NOMO-1 (cell line): ENCODE measurements around the gene TKTL1.
A peak's percentile ranks its signal among the peaks of the same experiment; 100 is the strongest.

Experiments used
- DNase-seq, 2 experiments: peaks; one replicate each; lab custom pipeline; 2025; ENCODE audit not compliant: unreplicated experiment in 2 of 2; lab: John Stamatoyannopoulos, UW

TKTL1 gene

DNA sequence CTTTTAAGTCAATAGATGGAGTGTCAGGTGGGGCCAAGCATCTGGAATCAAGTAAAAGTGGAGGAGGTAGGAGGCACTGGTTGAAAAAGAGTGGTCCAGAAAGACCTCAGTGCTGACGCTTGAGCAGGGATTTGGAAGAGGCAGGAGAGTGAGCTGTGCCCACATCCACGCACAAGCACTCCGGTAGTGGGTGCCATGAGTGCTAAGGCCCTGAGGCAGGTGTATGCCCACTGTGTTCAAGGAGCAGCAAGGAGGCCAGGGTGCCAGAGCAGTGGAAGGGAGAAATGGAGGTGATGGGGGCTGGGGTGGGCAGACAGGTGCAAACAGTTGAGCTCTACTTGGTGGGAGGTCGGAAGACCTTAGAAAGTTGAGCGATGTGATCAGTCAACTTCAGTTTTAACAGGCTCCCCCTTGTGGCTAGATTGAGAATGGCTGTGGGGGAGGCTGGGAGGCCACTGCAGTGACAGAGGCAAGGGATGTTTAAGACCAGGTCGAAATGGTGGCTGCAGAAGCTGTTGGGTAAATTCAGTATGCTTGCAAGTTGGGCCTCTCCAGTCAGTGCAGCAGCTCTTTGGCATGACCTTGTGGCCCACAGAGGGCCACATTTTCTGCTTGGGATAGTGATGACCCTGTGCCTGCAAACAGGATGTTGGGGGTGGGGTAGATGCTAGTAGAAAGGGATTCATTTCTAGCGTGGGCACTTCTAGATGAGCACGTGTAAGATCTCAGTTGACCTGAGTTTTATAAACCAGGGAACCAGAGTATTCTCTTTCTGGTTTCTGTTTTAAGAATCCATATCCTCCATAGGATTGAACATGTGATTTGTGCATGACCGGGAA lies 12.7 kb downstream of the TKTL1 start:
- peak; percentile 25 to 40 for DNase-seq

DNA sequence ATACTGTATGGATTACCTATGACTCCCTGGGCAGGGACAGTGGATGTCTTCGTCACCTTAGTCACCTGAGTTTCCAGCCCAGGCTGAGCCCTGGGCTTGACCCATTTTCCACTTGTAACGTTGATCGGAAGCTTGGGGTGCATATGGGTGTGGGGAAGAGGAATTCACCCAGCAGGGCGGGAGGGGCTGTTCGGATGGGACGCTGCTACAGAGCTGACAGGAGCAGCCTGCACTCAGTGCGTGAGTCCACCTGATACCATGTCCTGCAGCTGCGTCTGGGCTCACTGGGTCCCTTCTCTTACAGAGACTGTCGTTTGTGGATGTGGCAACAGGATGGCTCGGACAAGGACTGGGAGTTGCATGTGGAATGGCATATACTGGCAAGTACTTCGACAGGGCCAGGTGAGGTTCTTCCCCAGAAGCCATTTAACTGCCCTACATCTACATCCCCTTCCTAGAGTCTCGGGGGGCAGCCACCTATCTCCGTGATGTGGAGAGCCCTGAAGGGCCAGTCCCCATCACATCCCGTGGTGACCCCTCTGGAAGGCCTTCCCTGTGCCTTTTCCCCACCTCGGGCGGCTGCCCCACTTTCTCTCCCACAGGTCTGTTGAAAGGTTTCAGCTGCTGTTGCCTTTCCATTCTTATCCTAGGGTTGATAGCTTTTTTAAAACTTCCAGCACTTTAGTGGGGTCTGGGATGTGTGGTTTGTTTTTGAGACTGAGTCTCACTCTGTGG lies 13.6 kb downstream of the TKTL1 start:
- no peak for DNase-seq

DNA sequence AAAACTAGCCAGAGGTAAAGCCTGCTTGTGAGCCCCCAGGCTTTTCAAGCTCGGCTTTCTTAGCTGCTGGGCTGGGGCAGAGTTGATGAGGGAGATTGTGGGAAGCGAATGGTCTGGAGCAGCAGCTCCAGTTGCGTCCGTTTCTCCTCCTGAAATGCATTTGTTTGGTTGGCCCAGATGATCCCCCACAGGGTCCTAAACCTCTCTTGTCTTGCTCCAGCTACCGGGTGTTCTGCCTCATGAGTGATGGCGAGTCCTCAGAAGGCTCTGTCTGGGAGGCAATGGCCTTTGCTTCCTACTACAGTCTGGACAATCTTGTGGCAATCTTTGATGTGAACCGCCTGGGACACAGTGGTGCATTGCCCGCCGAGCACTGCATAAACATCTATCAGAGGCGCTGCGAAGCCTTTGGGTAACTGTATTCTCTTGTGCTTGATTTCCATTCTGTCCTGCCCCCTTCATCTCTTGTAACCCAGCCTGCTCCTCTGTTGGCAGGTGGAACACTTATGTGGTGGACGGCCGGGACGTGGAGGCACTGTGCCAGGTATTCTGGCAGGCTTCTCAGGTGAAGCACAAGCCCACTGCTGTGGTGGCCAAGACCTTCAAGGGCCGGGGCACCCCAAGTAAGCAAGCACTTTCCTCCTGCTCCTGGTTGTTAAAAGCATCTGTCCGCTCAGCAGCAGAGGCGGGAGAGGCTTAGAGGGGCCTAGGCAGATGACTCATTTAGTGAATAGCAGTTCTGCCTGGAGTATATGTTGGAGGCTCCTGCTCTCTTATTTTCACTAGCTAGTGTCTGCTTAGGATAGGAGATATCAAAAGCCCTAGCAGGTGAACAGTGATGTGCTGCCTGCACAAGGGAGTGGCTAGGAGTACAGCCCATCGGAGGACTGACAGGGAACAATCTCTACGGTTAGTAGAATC lies 15.3 kb downstream of the TKTL1 start:
- no peak for DNase-seq

- no peak for DNase-seq
These were observed 16.5 kb downstream of the TKTL1 start for GRCh38 chrX:154312116-154312515.

- DNase-seq = no peak
These were observed 17.6 kb downstream of the TKTL1 start for GRCh38 chrX:154313147-154313546.

GRCh38 chrX:154315416-154315815 lies 19.8 kb downstream of the TKTL1 start:
- no peak for DNase-seq

DNA sequence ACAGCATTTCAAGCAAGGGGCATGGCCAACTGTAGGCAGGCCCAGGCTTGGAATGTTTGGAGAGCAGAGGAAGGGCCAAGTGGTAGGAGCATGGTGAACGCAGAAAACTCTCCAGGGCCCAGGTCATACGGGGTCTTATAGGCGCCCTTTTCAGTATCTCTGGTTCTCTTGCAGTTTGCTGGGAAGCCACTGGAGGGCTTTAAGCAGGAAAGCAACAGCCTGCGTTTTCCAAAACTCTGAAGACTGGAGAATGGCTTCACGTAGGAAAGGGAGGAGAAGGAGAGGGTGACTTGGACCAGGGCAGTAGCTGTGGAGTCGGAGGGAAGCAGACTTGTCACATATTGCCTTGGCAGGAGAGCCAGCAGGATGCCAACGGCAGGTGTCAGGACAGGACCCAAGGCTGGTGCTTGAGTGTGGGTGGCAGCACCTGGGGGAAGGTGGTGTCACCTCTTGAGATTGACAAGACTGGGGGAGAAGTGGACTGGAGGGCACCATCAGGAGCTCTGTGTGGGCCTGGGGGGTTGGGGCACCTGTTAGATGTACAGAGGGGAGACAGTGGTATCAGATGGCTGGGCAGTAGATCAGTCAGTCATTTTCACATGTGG lies 21.9 kb downstream of the TKTL1 start:
- DNase-seq = no peak

DNA sequence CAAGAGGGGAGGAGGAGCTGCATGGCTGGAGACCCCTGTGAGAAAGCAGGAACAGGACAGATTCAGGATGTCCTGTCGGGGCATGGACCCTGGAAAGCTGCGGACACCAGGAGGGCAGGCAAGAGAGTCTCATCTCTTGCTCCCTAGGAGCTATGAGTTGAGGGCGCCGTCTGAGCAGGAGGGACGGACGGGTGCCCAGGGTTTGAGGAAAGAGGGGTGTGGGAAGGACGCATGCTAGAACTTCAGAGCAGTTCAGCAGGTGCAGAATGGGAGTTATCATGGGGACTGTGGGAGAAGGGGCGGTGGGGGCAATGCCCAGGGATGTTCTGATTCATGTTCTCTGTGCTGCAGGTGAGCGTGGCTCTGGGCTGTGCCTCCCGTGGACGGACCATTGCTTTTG lies 24.8 kb downstream of the TKTL1 start:
- DNase-seq = no peak

DNA sequence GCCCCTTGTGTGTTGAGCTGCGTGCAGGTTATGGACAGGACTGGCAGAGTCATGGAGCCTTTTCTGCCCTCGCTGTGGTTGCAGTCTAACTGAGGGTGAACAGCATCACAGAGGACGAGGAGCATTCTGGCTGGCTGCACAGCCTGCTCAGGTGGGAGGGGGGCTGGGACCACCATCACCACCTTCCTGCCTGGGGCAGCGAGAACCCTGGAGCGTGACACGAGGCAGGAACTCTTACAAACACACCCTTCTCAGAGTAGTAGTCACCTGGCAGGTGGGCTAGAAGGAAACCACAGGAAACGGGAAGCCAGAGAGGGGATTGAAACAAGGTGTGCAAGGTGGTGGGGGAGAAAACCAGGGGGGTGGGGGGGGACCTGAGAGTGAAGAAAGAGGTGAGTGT lies 25.6 kb downstream of the TKTL1 start:
- DNase-seq = no peak

DNA sequence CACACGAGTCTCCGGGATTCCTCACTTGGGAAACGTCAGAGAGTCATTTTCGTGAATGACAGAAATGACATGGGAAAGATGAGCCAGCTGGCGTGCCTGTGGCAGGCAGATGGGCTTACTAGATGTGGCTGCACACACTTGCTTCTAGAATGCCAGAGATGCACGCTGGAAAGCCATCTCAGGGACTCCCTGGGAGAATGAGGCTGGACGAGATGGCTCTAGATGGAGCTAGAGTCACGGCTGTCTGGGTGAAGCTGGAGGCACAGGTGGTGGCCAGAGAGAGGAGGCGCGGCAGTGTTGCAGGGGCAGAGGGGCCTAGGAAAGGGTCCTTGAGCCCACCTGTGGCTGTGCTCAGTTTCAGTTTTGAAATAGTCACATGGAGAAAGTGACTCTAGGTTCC lies 26.0 kb downstream of the TKTL1 start:
- DNase-seq = no peak

- no peak for DNase-seq
These were observed 27.3 kb downstream of the TKTL1 start for GRCh38 chrX:154322890-154323289.

DNA sequence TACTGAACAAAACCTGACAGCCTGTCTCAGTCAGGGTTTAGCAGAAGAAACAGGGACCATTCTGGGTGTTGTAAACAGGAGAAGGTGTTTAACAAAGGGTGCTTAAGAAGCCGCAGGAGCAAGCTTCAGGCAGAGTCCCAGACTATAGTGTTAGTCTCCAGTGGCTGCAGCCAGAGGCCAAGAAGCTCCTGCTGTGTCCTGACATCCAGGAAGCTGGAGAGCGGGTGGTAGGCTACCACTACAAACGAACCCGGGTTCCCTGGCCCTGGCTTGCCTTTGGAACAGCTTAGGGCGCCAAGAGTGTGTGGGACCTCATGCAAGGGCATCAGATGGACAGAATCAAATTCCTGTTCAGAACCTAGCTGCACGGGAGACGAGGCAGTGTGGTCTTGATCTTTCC lies 27.9 kb downstream of the TKTL1 start:
- no peak for DNase-seq

DNA sequence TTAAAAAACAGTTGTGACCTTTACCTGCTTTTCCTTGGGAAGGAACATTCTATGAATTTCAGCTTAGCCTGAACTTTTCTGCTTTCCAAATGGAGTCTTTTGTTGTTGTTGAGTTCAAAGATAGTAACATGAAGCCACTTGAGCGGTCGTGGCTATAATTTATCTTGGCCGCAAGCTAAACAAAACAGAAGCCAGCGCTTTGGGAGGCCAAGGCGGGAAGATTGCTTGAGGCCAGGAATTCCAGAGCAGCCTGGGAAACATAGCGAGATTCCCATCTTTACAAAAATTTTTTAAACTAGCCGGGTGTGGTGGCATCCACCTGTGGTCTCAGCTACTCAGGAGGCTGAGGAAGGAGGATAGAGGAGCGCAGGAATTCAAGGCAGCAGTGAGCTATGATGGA lies 29.9 kb downstream of the TKTL1 start:
- DNase-seq = no peak

GRCh38 chrX:154327038-154327820 lies 31.6 kb downstream of the TKTL1 start:
- DNase-seq = no peak

GRCh38 chrX:154328646-154329045 lies 33.1 kb downstream of the TKTL1 start:
- DNase-seq = no peak

GRCh38 chrX:154329294-154329693 lies 33.7 kb downstream of the TKTL1 start:
- no peak for DNase-seq

- DNase-seq = no peak
These were observed 37.0 kb downstream of the TKTL1 start for GRCh38 chrX:154332561-154332960.

- DNase-seq = no peak
These were observed 37.5 kb downstream of the TKTL1 start for GRCh38 chrX:154333116-154333515.

- DNase-seq = peak; percentile 72 to 73
These were observed 38.3 kb downstream of the TKTL1 start for GRCh38 chrX:154333837-154334271.

- no peak for DNase-seq
These were observed 38.9 kb downstream of the TKTL1 start for GRCh38 chrX:154334496-154334895.
